Ishikawa (cell line): ENCODE measurements around the gene GNAI1.

Experiments
- EP300 ChIP-seq: IDR thresholded peaks from 2 replicates; pipeline ENCODE4 v1.6.1; 2012; ENCODE audit warnings: borderline replicate concordance
- TEAD4 ChIP-seq: IDR thresholded peaks from 2 replicates; pipeline ENCODE4 v1.6.1; 2012

DNA sequence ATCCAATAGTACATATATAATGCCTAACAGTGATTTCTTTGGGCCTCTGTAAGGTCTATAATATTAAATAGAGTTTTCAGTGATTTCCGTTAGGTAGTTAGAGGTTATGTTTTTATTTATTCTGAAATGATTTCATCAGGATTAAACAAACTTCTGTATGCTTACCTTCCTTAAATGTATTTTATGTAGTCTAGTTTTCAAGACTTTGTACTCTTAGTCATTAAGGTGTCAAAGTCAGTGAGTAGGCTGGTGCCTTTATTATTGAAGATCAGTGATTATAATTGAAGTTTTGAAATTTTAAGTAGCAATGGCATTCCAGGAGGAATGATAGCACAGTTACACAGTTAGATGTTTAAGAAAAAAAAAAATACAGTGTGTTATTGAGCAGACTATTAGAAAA lies 20.7 kb downstream of the GNAI1 start:
- TF ChIP-seq EP300 (no peak), TEAD4 (no peak)
